ENCODE data around the gene KAT6B. TPM values are rescaled to one million over a fixed set of nuclear protein-coding genes. Genes with fewer than 3 reads are reported as not detected.

The KAT6B gene
- total and polyA plus RNA-seq, 8 donors: 27.6 to 48.1 (median 42.3) TPM

DNA sequence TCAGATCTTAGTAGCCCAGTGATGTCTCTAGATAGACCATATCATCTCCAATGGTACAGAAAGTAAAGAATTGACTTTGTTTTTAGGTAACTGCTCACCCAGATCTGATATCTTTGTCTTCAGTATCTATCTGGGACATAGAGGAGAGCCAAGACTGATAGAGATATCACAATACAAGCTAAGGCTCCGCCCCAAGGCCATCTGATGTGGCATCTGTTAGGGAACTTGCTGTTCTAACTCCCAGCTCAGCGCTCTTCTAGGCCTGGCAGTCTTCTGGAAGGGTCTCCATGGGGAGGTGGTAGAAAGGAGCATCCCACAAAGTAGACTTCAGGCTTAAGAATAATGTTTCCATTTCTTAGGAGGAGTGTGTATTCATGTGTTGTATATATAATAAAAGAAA is 196.7 kb downstream of the KAT6B start:
- H3K4me3 ChIP-seq: no peak overlapping the region
- ATAC-seq: no peak
- peaks cover 0 to 22% of the 10 kb centered on the region in 2 donors for H3K4me1 ChIP-seq
- H3K36me3 ChIP-seq: peaks cover 0 to 33% of the 10 kb centered on the region in 2 donors
- no peak for DNase-seq
- intact Hi-C loops (cut with DNase I): no loop called here
- no peaks in the 10 kb centered on the region for H3K27me3 ChIP-seq
- H3K27ac ChIP-seq: no peak overlapping the region
- H3K9me3 ChIP-seq: no peaks in the 10 kb centered on the region
- TF ChIP-seq, protein P1, sequence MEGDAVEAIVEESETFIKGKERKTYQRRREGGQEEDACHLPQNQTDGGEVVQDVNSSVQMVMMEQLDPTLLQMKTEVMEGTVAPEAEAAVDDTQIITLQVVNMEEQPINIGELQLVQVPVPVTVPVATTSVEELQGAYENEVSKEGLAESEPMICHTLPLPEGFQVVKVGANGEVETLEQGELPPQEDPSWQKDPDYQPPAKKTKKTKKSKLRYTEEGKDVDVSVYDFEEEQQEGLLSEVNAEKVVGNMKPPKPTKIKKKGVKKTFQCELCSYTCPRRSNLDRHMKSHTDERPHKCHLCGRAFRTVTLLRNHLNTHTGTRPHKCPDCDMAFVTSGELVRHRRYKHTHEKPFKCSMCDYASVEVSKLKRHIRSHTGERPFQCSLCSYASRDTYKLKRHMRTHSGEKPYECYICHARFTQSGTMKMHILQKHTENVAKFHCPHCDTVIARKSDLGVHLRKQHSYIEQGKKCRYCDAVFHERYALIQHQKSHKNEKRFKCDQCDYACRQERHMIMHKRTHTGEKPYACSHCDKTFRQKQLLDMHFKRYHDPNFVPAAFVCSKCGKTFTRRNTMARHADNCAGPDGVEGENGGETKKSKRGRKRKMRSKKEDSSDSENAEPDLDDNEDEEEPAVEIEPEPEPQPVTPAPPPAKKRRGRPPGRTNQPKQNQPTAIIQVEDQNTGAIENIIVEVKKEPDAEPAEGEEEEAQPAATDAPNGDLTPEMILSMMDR (IDR thresholded peaks at IDR 0.05): no peak

DNA sequence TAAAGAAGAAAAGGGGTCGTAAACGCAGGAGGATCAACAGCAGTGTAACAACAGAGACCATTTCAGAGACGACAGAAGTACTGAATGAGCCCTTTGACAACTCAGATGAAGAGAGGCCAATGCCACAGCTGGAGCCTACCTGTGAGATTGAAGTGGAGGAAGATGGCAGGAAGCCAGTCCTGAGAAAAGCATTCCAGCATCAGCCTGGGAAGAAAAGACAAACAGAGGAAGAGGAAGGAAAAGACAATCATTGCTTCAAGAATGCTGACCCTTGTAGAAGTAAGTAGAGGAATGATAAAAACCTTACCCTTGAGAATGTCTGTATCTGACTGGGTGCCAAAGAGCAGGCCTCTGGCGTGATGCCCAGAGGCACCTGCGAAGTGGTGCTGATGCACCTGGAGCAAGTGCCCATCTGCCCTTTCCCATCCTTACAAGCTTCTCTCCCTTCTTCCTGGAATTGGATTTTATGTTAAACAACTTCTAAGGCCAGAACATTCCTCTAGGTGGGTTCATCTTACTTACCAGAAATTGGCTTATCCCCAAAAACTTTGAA is 198.6 kb downstream of the KAT6B start:
- ATAC-seq: no peak
- TF ChIP-seq, protein P1 (IDR thresholded peaks at IDR 0.05): no peak
- Histone ChIP-seq H3K9me3 (no peaks in the 10 kb centered on the region), H3K27ac (no peak overlapping the region), H3K4me1 (peaks cover 0 to 14% of the 10 kb centered on the region in 2 donors), H3K36me3 (peaks cover 0 to 50% of the 10 kb centered on the region in 2 donors), H3K4me3 (no peak overlapping the region), H3K27me3 (no peaks in the 10 kb centered on the region)
- intact Hi-C loops (cut with DNase I): no loop called here
- no peak for DNase-seq

DNA sequence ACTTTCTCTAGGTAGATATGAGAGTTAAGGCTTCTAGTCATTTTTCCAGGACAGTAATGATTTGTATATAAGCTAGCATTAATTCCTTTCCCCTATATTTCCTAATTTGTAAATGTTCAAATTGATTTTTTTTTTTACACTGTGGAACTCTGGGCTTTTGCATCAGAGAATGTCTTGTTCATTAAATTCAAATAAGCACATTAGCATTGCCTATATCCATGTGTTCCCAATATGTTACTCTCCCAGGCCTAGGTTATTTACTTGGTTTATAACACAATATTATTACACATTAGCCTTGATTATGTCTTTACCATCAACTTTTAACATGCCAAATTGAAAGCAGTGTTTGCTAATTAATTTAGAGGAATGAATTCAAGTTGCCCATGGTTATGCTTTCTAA is 201.6 kb downstream of the KAT6B start:
- peaks cover 0 to 50% of the 10 kb centered on the region in 2 donors for H3K36me3 ChIP-seq

DNA sequence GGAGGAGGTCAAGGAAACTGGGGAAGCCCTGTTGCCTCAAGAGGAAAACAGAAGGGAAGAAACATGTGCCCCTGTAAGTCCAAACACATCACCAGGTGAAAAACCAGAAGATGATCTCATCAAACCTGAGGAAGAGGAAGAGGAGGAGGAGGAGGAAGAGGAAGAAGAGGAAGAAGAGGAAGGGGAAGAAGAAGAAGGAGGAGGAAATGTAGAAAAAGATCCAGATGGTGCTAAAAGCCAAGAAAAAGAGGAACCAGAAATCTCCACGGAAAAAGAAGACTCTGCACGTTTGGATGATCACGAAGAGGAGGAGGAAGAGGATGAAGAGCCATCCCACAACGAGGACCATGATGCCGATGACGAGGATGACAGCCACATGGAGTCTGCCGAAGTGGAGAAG is 202.3 kb downstream of the KAT6B start:
- H3K27me3 ChIP-seq: no peaks in the 10 kb centered on the region
- H3K27ac ChIP-seq: no peak overlapping the region
- H3K9me3 ChIP-seq: no peaks in the 10 kb centered on the region
- ATAC-seq: no peak
- no peak for DNase-seq
- no peak overlapping the region for H3K4me3 ChIP-seq
- H3K36me3 ChIP-seq: peaks cover 0 to 50% of the 10 kb centered on the region in 2 donors
- no peaks in the 10 kb centered on the region for H3K4me1 ChIP-seq
- TF ChIP-seq, protein P1 (IDR thresholded peaks at IDR 0.05): no peak
- intact Hi-C loops (cut with DNase I): no loop called here

More for the DNA sequence above, 201.6 kb downstream of the KAT6B start:
- H3K27ac ChIP-seq: no peak overlapping the region
- H3K27me3 ChIP-seq: no peaks in the 10 kb centered on the region
- no peak overlapping the region for H3K4me3 ChIP-seq
- intact Hi-C loops (cut with DNase I): no loop called here
- no peaks in the 10 kb centered on the region for H3K4me1 ChIP-seq
- no peak for ATAC-seq
- DNase-seq: no peak
- H3K9me3 ChIP-seq: no peaks in the 10 kb centered on the region
- TF ChIP-seq, protein P1 (IDR thresholded peaks at IDR 0.05): no peak

DNA sequence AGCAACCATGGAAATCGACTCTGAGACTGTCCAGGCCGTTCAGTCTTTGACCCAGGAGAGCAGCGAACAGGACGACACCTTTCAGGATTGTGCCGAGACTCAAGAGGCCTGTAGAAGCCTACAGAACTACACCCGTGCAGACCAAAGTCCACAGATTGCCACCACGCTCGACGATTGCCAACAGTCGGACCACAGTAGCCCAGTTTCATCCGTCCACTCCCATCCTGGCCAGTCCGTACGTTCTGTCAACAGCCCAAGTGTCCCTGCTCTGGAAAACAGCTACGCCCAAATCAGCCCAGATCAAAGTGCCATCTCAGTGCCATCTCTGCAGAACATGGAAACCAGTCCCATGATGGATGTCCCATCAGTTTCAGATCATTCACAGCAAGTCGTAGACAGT is 203.0 kb downstream of the KAT6B start:
- Histone ChIP-seq H3K27me3 (no peaks in the 10 kb centered on the region), H3K27ac (no peak overlapping the region), H3K9me3 (no peaks in the 10 kb centered on the region), H3K4me3 (no peak overlapping the region), H3K4me1 (no peaks in the 10 kb centered on the region), H3K36me3 (peaks cover 0 to 50% of the 10 kb centered on the region in 2 donors)
- ATAC-seq (no peak), DNase-seq (no peak)
- TF ChIP-seq, protein P1 (IDR thresholded peaks at IDR 0.05): no peak
- intact Hi-C loops (cut with DNase I): no loop called here

All from left lung (tissue), 10 donors.